ENCODE results near the gene RIMKLB.
"Not testable (repeated sequence)": the region's sequence is repeated elsewhere in the genome, so short reads cannot be mapped to it uniquely, and the experiment has no call there.

The RIMKLB gene

DNA sequence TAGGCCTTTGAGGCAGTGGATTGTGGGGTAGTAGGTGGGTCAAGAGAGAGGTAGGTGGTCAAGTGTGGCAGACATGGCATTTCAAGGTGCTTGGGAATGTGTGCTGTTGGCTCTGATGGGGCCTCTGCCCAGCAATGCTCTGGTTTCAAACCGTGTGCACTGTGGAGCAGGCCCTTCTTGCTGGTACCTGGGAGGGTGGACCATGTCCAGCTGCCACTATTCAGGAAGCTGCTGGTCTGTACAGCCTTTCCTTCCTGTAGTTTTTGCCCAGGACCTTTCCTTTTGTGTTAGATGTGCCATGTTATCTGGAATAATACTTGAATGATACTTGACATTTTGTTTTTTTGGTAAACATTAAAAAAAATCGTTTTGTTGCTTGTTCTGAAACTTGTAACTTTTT is 14.8 kb downstream of the RIMKLB start:
- no peak overlapping the region for H3K9ac ChIP-seq (ENCODE audit: low read length in 2 of 2)
- H3K4me1 ChIP-seq (ENCODE audit: control insufficient read depth, insufficient read depth, low read length), result peaks cover 5% of the 10 kb centered on the region
- H3K4me3 ChIP-seq (ENCODE audit: low read length in 2 of 2), result no peak overlapping the region
- no peaks in the 10 kb centered on the region for H3K27me3 ChIP-seq (ENCODE audit: control insufficient read depth in 1 of 2, insufficient read depth in 2 of 2, low read length in 2 of 2)
- no peaks in the 10 kb centered on the region for H3K9me3 ChIP-seq (ENCODE audit: control insufficient read depth in 2 of 2, low read length in 2 of 2)
- H3K27ac ChIP-seq (ENCODE audit: low read length), result no peak overlapping the region
- peaks cover 0 to 4% of the 10 kb centered on the region in 2 donors for H3K36me3 ChIP-seq (ENCODE audit: control insufficient read depth in 2 of 2, insufficient read depth in 2 of 2, low read length in 2 of 2)

DNA sequence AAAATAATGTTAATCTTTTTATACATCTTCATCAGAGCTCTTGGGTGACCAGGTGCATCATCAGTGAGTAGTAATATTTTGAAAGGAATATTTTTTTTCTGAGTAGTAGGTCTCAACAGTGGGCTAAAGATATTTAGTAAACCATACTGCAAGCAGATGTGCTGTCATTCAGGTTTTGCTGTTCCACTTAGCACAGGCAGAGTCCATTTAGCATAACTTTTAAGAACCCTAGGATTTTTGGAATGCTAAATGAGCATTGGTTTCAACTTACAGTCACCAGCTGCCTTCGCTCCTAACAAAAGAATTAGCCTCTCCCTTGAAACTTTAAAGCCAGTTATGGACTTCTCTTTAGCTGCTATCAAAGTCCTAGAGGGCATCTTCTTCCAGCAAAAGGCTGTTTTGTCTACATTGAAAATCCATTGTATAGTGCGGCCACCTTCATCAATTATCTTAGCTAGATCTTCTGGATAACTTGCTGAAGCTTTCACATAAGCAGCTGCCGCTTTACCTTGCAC is 24.6 kb downstream of the RIMKLB start:
- Histone ChIP-seq H3K9me3 (ENCODE audit: control insufficient read depth in 2 of 2, low read length in 2 of 2) (no peaks in the 10 kb centered on the region), H3K4me3 (ENCODE audit: low read length in 2 of 2) (no peak overlapping the region), H3K9ac (ENCODE audit: low read length in 2 of 2) (no peak overlapping the region), H3K27ac (ENCODE audit: low read length) (no peak overlapping the region), H3K36me3 (ENCODE audit: control insufficient read depth in 2 of 2, insufficient read depth in 2 of 2, low read length in 2 of 2) (peaks cover 2 to 7% of the 10 kb centered on the region in 2 donors), H3K27me3 (ENCODE audit: control insufficient read depth in 1 of 2, insufficient read depth in 2 of 2, low read length in 2 of 2) (no peaks in the 10 kb centered on the region), H3K4me1 (ENCODE audit: control insufficient read depth, insufficient read depth, low read length) (no peaks in the 10 kb centered on the region)

DNA sequence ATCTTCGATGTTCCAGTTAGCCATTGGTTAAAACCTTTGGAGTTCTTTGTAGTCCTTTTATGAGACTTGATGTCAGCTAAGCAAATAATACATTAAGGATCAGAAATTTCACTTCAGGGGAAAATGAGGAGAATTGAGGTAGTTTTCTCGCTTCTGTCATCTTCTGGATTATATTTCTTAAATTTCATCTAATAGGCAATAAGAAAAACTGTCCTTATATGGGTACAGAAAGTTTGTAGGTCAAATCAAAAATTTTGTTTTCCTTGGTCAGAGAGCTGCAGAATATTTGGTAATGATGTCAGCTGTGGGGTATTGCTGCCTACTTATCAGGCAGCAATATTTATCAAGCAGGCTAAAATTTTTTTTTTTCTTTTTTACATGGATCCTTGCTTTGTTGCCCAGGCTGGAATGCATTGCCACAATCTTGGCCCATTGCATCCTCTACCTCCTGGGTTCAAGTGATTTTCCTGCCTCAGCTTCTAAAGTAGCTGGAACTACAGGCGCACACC is 37.1 kb downstream of the RIMKLB start:
- Histone ChIP-seq H3K4me1 (ENCODE audit: control insufficient read depth, insufficient read depth, low read length) (peaks cover 5% of the 10 kb centered on the region), H3K9ac (ENCODE audit: low read length in 2 of 2) (no peak overlapping the region), H3K36me3 (ENCODE audit: control insufficient read depth in 2 of 2, insufficient read depth in 2 of 2, low read length in 2 of 2) (no peaks in the 10 kb centered on the region), H3K27me3 (ENCODE audit: control insufficient read depth in 1 of 2, insufficient read depth in 2 of 2, low read length in 2 of 2) (no peaks in the 10 kb centered on the region), H3K4me3 (ENCODE audit: low read length in 2 of 2) (no peak overlapping the region), H3K27ac (ENCODE audit: low read length) (no peak overlapping the region), H3K9me3 (ENCODE audit: control insufficient read depth in 2 of 2, low read length in 2 of 2) (no peaks in the 10 kb centered on the region)

DNA sequence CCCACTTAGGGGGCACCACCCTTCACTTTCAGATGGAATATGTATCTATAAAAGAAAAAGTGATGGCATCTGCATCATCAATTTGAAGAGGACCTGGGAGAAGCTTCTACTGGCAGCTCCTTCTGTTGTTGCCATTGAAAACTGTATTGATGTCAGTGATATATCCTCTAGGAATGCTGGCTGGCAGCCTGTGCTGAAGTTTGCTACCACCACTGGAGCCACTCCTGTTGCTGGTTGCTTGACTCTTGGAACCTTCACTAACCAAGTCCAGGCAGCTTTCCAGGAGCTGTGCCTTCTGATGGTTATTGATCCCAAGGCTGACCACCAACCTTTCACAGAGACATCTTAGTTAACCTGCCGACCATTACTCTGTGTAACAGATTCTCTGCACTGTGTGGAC is 44.7 kb downstream of the RIMKLB start:
- no peaks in the 10 kb centered on the region for H3K27me3 ChIP-seq (ENCODE audit: control insufficient read depth in 1 of 2, insufficient read depth in 2 of 2, low read length in 2 of 2)
- no peaks in the 10 kb centered on the region for H3K9me3 ChIP-seq (ENCODE audit: control insufficient read depth in 2 of 2, low read length in 2 of 2)
- H3K27ac ChIP-seq (ENCODE audit: low read length), result no peak overlapping the region
- H3K9ac ChIP-seq (ENCODE audit: low read length in 2 of 2), result no peak overlapping the region
- peaks cover 0 to 4% of the 10 kb centered on the region in 2 donors for H3K36me3 ChIP-seq (ENCODE audit: control insufficient read depth in 2 of 2, insufficient read depth in 2 of 2, low read length in 2 of 2)
- H3K4me1 ChIP-seq (ENCODE audit: control insufficient read depth, insufficient read depth, low read length), result peaks cover 2% of the 10 kb centered on the region
- no peak overlapping the region for H3K4me3 ChIP-seq (ENCODE audit: low read length in 2 of 2)

DNA sequence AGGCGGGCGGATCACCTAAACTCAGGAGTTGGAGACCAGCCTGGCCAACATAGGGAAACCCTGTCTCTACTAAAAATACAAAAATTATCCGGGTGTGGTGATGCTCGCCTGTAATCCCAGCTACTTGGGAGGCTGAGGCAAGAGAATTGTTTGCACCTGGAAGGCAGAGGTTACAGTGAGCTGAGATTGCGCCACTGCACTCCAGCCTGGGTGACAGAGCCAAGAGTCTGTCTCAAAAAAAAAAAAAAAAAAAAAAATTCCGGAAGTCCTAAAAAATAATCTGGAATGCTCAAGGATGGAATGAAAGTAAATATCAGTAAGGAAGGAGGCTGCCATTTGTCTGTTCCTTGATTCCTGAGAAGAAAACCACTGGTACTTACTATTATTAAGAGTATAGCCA is 45.3 kb downstream of the RIMKLB start:
- not testable (repeated sequence) for H3K27me3 ChIP-seq (ENCODE audit: control insufficient read depth in 1 of 2, insufficient read depth in 2 of 2, low read length in 2 of 2); H3K27ac ChIP-seq (ENCODE audit: low read length); H3K36me3 ChIP-seq (ENCODE audit: control insufficient read depth in 2 of 2, insufficient read depth in 2 of 2, low read length in 2 of 2); H3K9me3 ChIP-seq (ENCODE audit: control insufficient read depth in 2 of 2, low read length in 2 of 2); H3K4me1 ChIP-seq (ENCODE audit: control insufficient read depth, insufficient read depth, low read length); H3K4me3 ChIP-seq (ENCODE audit: low read length in 2 of 2); H3K9ac ChIP-seq (ENCODE audit: low read length in 2 of 2)

DNA sequence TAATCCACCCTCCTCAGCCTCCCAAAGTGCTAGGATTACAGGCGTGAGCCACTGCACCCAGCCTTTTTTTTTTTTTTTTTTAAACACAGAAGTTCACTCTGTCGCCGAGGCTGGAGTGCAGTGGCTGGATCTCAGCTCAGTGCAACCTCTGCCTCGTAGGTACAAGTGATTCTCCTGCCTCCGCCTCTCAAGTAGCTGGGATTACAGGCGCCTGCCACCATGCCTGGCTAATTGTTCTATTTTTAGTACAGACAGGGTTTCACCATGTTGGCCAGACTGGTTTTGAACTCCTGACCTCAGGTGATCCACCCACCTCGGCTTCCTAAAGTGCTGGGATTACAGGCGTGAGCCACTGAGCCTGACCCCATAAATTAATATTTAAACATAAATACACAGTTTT is 47.8 kb downstream of the RIMKLB start:
- not testable (repeated sequence) for H3K36me3 ChIP-seq (ENCODE audit: control insufficient read depth in 2 of 2, insufficient read depth in 2 of 2, low read length in 2 of 2); H3K4me3 ChIP-seq (ENCODE audit: low read length in 2 of 2); H3K4me1 ChIP-seq (ENCODE audit: control insufficient read depth, insufficient read depth, low read length); H3K9me3 ChIP-seq (ENCODE audit: control insufficient read depth in 2 of 2, low read length in 2 of 2); H3K27me3 ChIP-seq (ENCODE audit: control insufficient read depth in 1 of 2, insufficient read depth in 2 of 2, low read length in 2 of 2); H3K9ac ChIP-seq (ENCODE audit: low read length in 2 of 2); H3K27ac ChIP-seq (ENCODE audit: low read length)

DNA sequence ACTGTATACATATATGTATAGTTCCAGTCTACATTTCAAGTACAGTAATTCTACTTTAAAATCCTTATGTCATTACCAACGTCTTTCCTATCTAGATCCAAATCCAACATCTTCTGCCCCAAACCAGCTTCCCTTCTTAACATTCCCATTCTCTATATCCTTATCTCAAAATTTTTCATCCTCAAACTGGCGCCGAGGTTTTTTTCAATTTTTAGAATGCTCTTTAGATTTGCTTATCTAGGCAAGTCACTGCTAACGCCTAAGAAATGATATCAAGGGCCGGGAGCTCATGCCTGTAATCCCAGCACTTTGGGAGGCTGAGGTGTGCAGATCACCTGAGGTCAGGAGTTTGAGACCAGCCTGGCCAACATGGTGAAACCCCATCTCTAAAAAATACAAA is 48.3 kb downstream of the RIMKLB start:
- H3K9me3 ChIP-seq (ENCODE audit: control insufficient read depth in 2 of 2, low read length in 2 of 2), result no peaks in the 10 kb centered on the region
- no peak overlapping the region for H3K27ac ChIP-seq (ENCODE audit: low read length)
- no peaks in the 10 kb centered on the region for H3K27me3 ChIP-seq (ENCODE audit: control insufficient read depth in 1 of 2, insufficient read depth in 2 of 2, low read length in 2 of 2)
- peaks cover 2% of the 10 kb centered on the region for H3K4me1 ChIP-seq (ENCODE audit: control insufficient read depth, insufficient read depth, low read length)
- no peak overlapping the region for H3K4me3 ChIP-seq (ENCODE audit: low read length in 2 of 2)
- peaks cover 2 to 4% of the 10 kb centered on the region in 2 donors for H3K36me3 ChIP-seq (ENCODE audit: control insufficient read depth in 2 of 2, insufficient read depth in 2 of 2, low read length in 2 of 2)
- H3K9ac ChIP-seq (ENCODE audit: low read length in 2 of 2), result no peak overlapping the region

DNA sequence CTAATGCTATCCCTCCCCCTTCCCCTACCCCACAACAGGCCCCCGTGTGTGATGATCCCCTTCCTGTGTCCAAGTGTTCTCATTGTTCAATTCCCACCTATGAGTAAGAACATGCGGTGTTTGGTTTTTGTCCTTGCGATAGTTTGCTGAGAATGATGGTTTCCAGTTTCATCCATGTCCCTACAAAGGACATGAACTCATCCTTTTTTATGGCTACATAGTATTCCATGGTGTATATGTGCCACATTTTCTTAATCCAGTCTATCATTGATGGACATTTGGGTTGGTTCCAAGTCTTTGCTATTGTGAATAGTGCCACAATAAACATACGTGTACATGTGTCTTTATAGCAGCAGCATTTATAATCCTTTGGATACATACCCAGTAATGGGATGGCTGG is 62.3 kb downstream of the RIMKLB start:
- not testable (repeated sequence) for H3K4me1 ChIP-seq (ENCODE audit: control insufficient read depth, insufficient read depth, low read length); H3K27me3 ChIP-seq (ENCODE audit: control insufficient read depth in 1 of 2, insufficient read depth in 2 of 2, low read length in 2 of 2); H3K9me3 ChIP-seq (ENCODE audit: control insufficient read depth in 2 of 2, low read length in 2 of 2); H3K36me3 ChIP-seq (ENCODE audit: control insufficient read depth in 2 of 2, insufficient read depth in 2 of 2, low read length in 2 of 2); H3K4me3 ChIP-seq (ENCODE audit: low read length in 2 of 2); H3K27ac ChIP-seq (ENCODE audit: low read length); H3K9ac ChIP-seq (ENCODE audit: low read length in 2 of 2)

DNA sequence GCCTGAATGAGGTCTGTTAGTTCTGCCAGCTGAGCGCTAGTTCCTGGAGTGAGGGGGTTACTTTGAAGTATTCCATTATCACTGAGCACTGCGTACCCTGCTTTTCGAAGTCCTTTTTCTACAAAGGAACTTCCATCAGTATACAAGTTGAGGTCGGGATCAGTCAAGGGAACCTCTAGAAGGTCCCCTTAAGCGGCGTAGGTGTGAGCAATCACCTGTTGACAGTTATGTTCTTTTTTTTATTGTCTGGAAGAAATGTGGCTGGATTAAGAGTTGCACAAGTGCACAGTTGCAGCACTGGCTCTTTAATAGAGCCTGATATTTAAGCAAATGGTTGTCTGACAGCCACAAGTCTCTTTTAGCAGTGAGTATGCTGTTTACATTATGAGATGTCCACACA is 64.9 kb downstream of the RIMKLB start:
- H3K9ac ChIP-seq (ENCODE audit: low read length in 2 of 2); H3K4me3 ChIP-seq (ENCODE audit: low read length in 2 of 2); H3K4me1 ChIP-seq (ENCODE audit: control insufficient read depth, insufficient read depth, low read length); H3K9me3 ChIP-seq (ENCODE audit: control insufficient read depth in 2 of 2, low read length in 2 of 2); H3K27ac ChIP-seq (ENCODE audit: low read length); H3K36me3 ChIP-seq (ENCODE audit: control insufficient read depth in 2 of 2, insufficient read depth in 2 of 2, low read length in 2 of 2); H3K27me3 ChIP-seq (ENCODE audit: control insufficient read depth in 1 of 2, insufficient read depth in 2 of 2, low read length in 2 of 2): not testable (repeated sequence)

DNA sequence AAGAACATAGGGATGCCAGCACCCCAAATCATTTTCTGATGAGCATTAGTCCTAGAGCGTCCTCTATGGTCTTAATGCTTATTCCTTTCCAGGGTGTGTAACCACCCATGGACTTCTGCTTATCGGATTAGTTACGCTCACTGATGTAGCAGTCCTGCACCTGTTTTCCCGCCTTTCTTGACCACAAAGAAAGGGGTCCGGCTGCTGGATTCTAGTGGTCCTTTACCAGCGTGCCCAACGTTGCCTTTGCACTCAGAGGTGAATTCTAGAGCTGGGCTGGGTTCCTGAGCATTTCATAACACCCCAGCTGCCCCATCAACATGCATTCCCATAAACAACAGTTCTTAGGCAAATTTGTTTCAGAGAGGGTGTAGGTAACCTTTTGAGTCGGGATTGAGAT is 68.3 kb downstream of the RIMKLB start:
- not testable (repeated sequence) for H3K4me1 ChIP-seq (ENCODE audit: control insufficient read depth, insufficient read depth, low read length); H3K9me3 ChIP-seq (ENCODE audit: control insufficient read depth in 2 of 2, low read length in 2 of 2); H3K4me3 ChIP-seq (ENCODE audit: low read length in 2 of 2); H3K9ac ChIP-seq (ENCODE audit: low read length in 2 of 2); H3K36me3 ChIP-seq (ENCODE audit: control insufficient read depth in 2 of 2, insufficient read depth in 2 of 2, low read length in 2 of 2); H3K27me3 ChIP-seq (ENCODE audit: control insufficient read depth in 1 of 2, insufficient read depth in 2 of 2, low read length in 2 of 2); H3K27ac ChIP-seq (ENCODE audit: low read length)

DNA sequence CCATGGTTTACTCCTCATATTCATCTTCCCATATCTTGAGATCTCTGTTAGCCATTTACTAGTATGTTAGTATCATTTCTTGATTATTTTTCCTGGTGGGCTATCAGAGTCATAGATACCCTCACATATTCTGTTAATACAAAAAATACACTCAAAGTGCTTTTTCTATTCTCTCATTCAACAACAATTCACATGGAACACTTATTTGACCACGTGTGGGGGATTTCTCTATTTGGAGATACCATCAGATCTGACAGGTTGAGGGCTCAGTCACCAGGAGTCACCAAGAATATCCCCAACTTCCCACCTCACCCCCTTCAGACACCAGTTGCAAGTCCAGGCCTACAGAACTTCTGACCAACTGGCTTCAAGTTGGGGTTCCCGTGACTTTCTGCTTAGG is 72.7 kb downstream of the RIMKLB start:
- Histone ChIP-seq H3K27me3 (ENCODE audit: control insufficient read depth in 1 of 2, insufficient read depth in 2 of 2, low read length in 2 of 2) (no peaks in the 10 kb centered on the region), H3K27ac (ENCODE audit: low read length) (no peak overlapping the region), H3K4me3 (ENCODE audit: low read length in 2 of 2) (no peak overlapping the region), H3K36me3 (ENCODE audit: control insufficient read depth in 2 of 2, insufficient read depth in 2 of 2, low read length in 2 of 2) (peaks cover 0 to 7% of the 10 kb centered on the region in 2 donors), H3K9me3 (ENCODE audit: control insufficient read depth in 2 of 2, low read length in 2 of 2) (no peaks in the 10 kb centered on the region), H3K4me1 (ENCODE audit: control insufficient read depth, insufficient read depth, low read length) (no peaks in the 10 kb centered on the region), H3K9ac (ENCODE audit: low read length in 2 of 2) (no peak overlapping the region)

Measured in stomach smooth muscle (tissue), 2 donors.